ENCODE data around the gene GNAT1.
"Not testable (repeated sequence)": the region's sequence is repeated elsewhere in the genome, so short reads cannot be mapped to it uniquely, and the experiment has no call there.

GNAT1 gene

DNA sequence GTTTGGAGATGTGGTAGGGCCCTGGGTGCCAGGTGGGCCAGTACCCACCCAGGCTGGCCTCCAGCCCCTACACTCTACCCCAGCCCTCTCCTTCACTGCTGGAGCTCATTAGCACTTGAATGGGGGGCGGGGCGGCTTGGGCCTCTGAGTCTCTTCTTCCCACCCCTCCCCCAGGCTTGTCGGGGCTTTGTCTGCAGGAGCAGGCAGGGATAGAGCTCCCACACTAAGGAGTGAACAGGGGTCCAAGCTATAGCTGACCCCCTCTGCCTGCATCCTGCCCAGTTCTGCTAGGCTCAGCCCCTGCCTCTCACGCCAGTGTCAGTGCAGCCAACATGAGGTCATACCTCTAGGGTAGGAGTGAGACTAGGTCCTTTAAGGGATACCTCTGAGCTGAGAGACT is 49.8 kb downstream of the GNAT1 start:
- DNase-seq (ENCODE audit: low read depth in 2 of 2), result no peak

- DNase-seq (ENCODE audit: low read depth in 2 of 2), result no peak
Measured at GRCh38 chr3:50241713-50242380, 50.4 kb downstream of the GNAT1 start.

GRCh38 chr3:50242381-50242770 is 51.0 kb downstream of the GNAT1 start:
- no peak for DNase-seq (ENCODE audit: low read depth in 2 of 2)

DNA sequence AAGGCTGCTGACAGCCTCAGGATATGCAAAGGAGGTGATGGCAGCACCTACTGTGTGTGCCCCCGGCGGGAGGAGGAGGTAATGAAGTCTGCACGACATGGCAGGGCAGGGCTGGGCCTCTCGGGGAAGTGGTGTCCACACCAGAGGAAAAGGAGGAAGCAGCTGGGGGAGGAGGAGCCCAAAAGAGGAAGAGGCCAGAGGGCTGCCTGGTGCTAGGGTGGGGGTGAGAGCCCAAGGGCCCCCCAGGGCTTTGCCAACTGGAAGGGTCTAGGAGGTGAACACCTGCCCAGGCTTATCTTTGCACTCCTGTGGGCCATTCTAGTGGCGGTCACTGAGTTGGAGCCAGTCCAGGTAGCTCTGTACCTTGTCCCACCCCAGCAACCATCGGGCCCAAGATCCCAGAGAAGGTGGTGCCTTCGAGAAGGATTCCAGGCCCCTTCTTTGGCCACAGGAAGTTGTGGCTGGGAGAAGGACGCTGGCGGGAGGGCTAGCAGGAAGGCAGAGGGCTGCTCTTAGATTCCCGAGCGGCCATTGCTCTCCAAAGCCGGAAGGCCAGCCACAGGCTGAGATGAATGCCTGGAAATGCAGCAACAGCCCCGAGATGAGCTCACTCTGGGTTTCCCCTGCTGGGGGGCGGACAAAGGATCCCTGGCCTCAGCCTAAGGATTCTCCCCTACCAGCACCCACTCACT is 51.6 kb downstream of the GNAT1 start:
- DNase-seq (ENCODE audit: low read depth in 2 of 2), result no peak

DNA sequence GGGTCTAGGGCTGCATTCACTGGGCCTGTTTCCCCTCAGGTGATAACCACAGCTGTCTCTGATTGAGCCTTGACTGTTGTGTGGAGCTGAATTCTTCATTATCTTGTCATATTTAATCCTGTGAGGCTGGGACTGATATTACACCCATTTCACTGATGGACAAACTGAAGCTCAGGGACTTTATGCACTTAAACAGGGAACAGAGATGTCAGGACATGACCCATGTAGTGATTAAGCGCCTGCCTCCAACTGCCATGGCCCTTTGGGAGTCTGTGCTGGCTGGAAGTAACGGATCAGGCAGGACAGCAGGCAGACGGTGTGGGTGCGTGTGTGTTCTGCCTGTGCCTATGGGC is 52.1 kb downstream of the GNAT1 start:
- DNase-seq (ENCODE audit: low read depth in 2 of 2), result no peak

GRCh38 chr3:50244813-50245212 is 53.4 kb downstream of the GNAT1 start:
- DNase-seq (ENCODE audit: low read depth in 2 of 2), result not testable (repeated sequence)

DNA sequence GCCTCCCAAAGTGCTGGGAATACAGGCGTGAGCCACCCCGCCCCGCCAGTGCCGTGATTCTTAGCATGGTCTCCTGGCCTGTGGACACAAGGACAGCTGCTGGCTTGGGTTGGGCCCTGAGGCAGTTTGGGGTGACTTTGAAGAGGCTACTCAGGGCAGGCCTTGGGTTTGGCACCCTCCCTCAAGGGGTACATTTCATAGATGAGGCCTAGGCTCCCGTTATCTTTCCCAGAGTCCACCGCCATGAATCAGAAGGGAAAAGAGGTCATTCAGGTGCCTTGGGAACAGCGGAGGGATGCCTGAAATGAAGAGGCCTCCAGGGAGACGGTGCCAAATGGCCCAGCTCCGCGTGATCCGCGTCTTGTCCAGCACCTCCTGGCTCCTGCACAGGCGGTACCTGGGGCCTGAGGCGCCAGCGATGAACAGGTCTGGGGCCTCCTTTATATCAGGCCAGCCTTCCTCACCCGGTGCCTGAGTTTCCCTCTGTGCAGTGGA is 53.9 kb downstream of the GNAT1 start:
- no peak for DNase-seq (ENCODE audit: low read depth in 2 of 2)

GRCh38 chr3:50245831-50246516 is 54.6 kb downstream of the GNAT1 start:
- DNase-seq (ENCODE audit: low read depth in 2 of 2), result peak; percentile 91 to 98

GRCh38 chr3:50246517-50246954 is 55.1 kb downstream of the GNAT1 start:
- DNase-seq (ENCODE audit: low read depth in 2 of 2), result peak in 1 of 2 donors; percentile 50

Data from stimulated activated CD4-positive, alpha-beta T cell treated with anti-CD3 and anti-CD28 coated beads, Interleukin-1b, Interleukin-23, amount 100 ng/mL, for 1 hour (primary cell).